ENCODE data around the gene CCSER1. TPM values are rescaled to one million over a fixed set of nuclear protein-coding genes. Genes with fewer than 3 reads are reported as not detected.
A peak's percentile ranks its signal among the peaks of the same experiment; 100 is the strongest.

Gene CCSER1
- total and polyA plus RNA-seq, 4 donors, result 0.61 to 23.0 (median 3.8) TPM

GRCh38 chr4:90126805-90127204 is 389 bp upstream of the CCSER1 start:
- TF ChIP-seq CTCF (IDR thresholded peaks at IDR 0.05; ENCODE audit: control extremely low read depth, extremely low read depth), result no peak
- Histone ChIP-seq H3K9me3 (ENCODE audit: control insufficient read depth in 4 of 4, insufficient read depth in 3 of 4, low read length in 3 of 4) (peaks cover 0 to 2% (median 0%) of the 10 kb centered on the region in 4 donors), H3K27me3 (ENCODE audit: control insufficient read depth in 3 of 3, insufficient read depth in 3 of 3, low read length in 2 of 3) (peaks cover 0 to 17% (median 13%) of the 10 kb centered on the region in 3 donors), H3K27ac (ENCODE audit: low read depth in 1 of 2, low read length in 1 of 2) (no peak overlapping the region), H3K9ac (ENCODE audit: insufficient read depth in 1 of 2, low read length in 2 of 2) (no peak overlapping the region), H3K4me1 (ENCODE audit: control insufficient read depth in 5 of 5, insufficient read depth in 5 of 5, low read length in 5 of 5) (peaks cover 0 to 9% (median 0%) of the 10 kb centered on the region in 5 donors), H3K36me3 (ENCODE audit: control insufficient read depth in 4 of 4, insufficient read depth in 4 of 4, low read length in 4 of 4) (no peaks in the 10 kb centered on the region), H3K4me3 (no peak overlapping the region)
- ATAC-seq (ENCODE audit: insufficient read depth, low FRiP score) (no peak), DNase-seq (no peak)
- WGBS, 2 donors, result 7 to 10% methylated on average over 8 of the region's 8 CpGs

GRCh38 chr4:90127706-90128345 is 632 bp downstream of the CCSER1 start:
- peak; percentile 64 for ATAC-seq (ENCODE audit: insufficient read depth, low FRiP score)
- H3K27ac ChIP-seq (ENCODE audit: low read depth in 1 of 2, low read length in 1 of 2), result peak overlapping the region; percentile 79 to 83
- H3K36me3 ChIP-seq (ENCODE audit: control insufficient read depth in 4 of 4, insufficient read depth in 4 of 4, low read length in 4 of 4), result no peaks in the 10 kb centered on the region
- peaks cover 0 to 9% (median 0%) of the 10 kb centered on the region in 5 donors for H3K4me1 ChIP-seq (ENCODE audit: control insufficient read depth in 5 of 5, insufficient read depth in 5 of 5, low read length in 5 of 5)
- H3K9me3 ChIP-seq (ENCODE audit: control insufficient read depth in 4 of 4, insufficient read depth in 3 of 4, low read length in 3 of 4), result peaks cover 0 to 2% (median 0%) of the 10 kb centered on the region in 4 donors
- DNase-seq, result peak in 1 of 3 donors; percentile 30
- H3K27me3 ChIP-seq (ENCODE audit: control insufficient read depth in 3 of 3, insufficient read depth in 3 of 3, low read length in 2 of 3), result peaks cover 0 to 17% (median 13%) of the 10 kb centered on the region in 3 donors
- peak overlapping the region; percentile 24 to 67 for H3K9ac ChIP-seq (ENCODE audit: insufficient read depth in 1 of 2, low read length in 2 of 2)
- no peak for TF ChIP-seq CTCF (IDR thresholded peaks at IDR 0.05; ENCODE audit: control extremely low read depth, extremely low read depth)
- H3K4me3 ChIP-seq, result peak overlapping the region; percentile 58
- 1% methylated on average over 44 to 81 of the region's 81 CpGs for WGBS, 2 donors

- DNase-seq, result peak in 2 of 3 donors; percentile 6 to 10
- no peak for TF ChIP-seq CTCF (IDR thresholded peaks at IDR 0.05; ENCODE audit: control extremely low read depth, extremely low read depth)
- Histone ChIP-seq H3K4me3 (no peak overlapping the region), H3K36me3 (ENCODE audit: control insufficient read depth in 4 of 4, insufficient read depth in 4 of 4, low read length in 4 of 4) (no peaks in the 10 kb centered on the region), H3K9ac (ENCODE audit: insufficient read depth in 1 of 2, low read length in 2 of 2) (peak overlapping the region in 1 of 2 donors; percentile 24), H3K27ac (ENCODE audit: low read depth in 1 of 2, low read length in 1 of 2) (peak overlapping the region in 1 of 2 donors; percentile 33), H3K4me1 (ENCODE audit: control insufficient read depth in 5 of 5, insufficient read depth in 5 of 5, low read length in 5 of 5) (peaks cover 0 to 9% (median 0%) of the 10 kb centered on the region in 5 donors), H3K27me3 (ENCODE audit: control insufficient read depth in 3 of 3, insufficient read depth in 3 of 3, low read length in 2 of 3) (peaks cover 0 to 17% (median 10%) of the 10 kb centered on the region in 3 donors), H3K9me3 (ENCODE audit: control insufficient read depth in 4 of 4, insufficient read depth in 3 of 4, low read length in 3 of 4) (peaks cover 0 to 2% (median 0%) of the 10 kb centered on the region in 4 donors)
- WGBS, 2 donors, result 22 to 29% methylated on average over 4 of the region's 4 CpGs
- ATAC-seq (ENCODE audit: insufficient read depth, low FRiP score), result no peak
Observed at GRCh38 chr4:90128961-90129495, 1.8 kb downstream of the CCSER1 start.
